ENCODE results near the gene CTCFL.

The CTCFL gene

GRCh38 chr20:57524511-57525176 is at the start of gene CTCFL:
CTCFL (minus strand) TSS chr20:57525140; CDS start chr20:57524205, 935 bp downstream.
- DNase-seq, result no peak

- DNase-seq, result no peak
Measured at GRCh38 chr20:57573894-57574293, 49.0 kb upstream of the CTCFL start.

- no peak for DNase-seq
Measured at GRCh38 chr20:57573242-57573641, 48.3 kb upstream of the CTCFL start.

GRCh38 chr20:57571782-57572416 is 47.0 kb upstream of the CTCFL start:
- DNase-seq, result no peak

- DNase-seq, result no peak
Measured at GRCh38 chr20:57570920-57571319, 46.0 kb upstream of the CTCFL start.

- no peak for DNase-seq
Measured at GRCh38 chr20:57570145-57570850, 45.4 kb upstream of the CTCFL start.

GRCh38 chr20:57568960-57569359 is 44.0 kb upstream of the CTCFL start:
- DNase-seq, result no peak

GRCh38 chr20:57568088-57568896 is 43.4 kb upstream of the CTCFL start:
- no peak for DNase-seq

GRCh38 chr20:57567471-57568079 is 42.6 kb upstream of the CTCFL start:
- DNase-seq, result no peak

- DNase-seq, result no peak
Measured at GRCh38 chr20:57566803-57567459, 42.0 kb upstream of the CTCFL start.

GRCh38 chr20:57566399-57566798 is 41.5 kb upstream of the CTCFL start:
- DNase-seq, result no peak

- DNase-seq, result no peak
Measured at GRCh38 chr20:57564951-57565642, 40.2 kb upstream of the CTCFL start.

GRCh38 chr20:57564180-57564802 is 39.4 kb upstream of the CTCFL start:
- no peak for DNase-seq

GRCh38 chr20:57563522-57563921 is 38.6 kb upstream of the CTCFL start:
- DNase-seq, result no peak

- DNase-seq, result no peak
Measured at GRCh38 chr20:57562541-57563465, 37.9 kb upstream of the CTCFL start.

- no peak for DNase-seq
Measured at GRCh38 chr20:57561356-57562279, 36.7 kb upstream of the CTCFL start.

GRCh38 chr20:57560554-57561355 is 35.8 kb upstream of the CTCFL start, which contains the start of gene PCK1:
PCK1 (plus strand) TSS chr20:57561110; CDS start chr20:57561412, 302 bp downstream.
- DNase-seq, result no peak
